Measurements from ENCODE around the gene TM4SF1.

Gene TM4SF1

GRCh38 chr3:149377408-149378364 lies at the start of gene TM4SF1:
TSS of gene TM4SF1 (minus strand) at chr3:149377649. CDS start at chr3:149377547, 102 bp downstream.
- DNase-seq (ENCODE audit: low read depth in 2 of 2): no peak

GRCh38 chr3:149426325-149426724 lies 48.9 kb upstream of the TM4SF1 start:
- DNase-seq (ENCODE audit: low read depth in 2 of 2): no peak

GRCh38 chr3:149424918-149425317 lies 47.5 kb upstream of the TM4SF1 start:
- DNase-seq (ENCODE audit: low read depth in 2 of 2): no peak

- DNase-seq (ENCODE audit: low read depth in 2 of 2): no peak
These were observed 44.3 kb upstream of the TM4SF1 start for GRCh38 chr3:149421764-149422163.

- no peak for DNase-seq (ENCODE audit: low read depth in 2 of 2)
These were observed 42.4 kb upstream of the TM4SF1 start for GRCh38 chr3:149419816-149420215.

- DNase-seq (ENCODE audit: low read depth in 2 of 2): no peak
These were observed 40.3 kb upstream of the TM4SF1 start for GRCh38 chr3:149417727-149418126.

- no peak for DNase-seq (ENCODE audit: low read depth in 2 of 2)
These were observed 39.7 kb upstream of the TM4SF1 start for GRCh38 chr3:149417174-149417573.

GRCh38 chr3:149415484-149415883 lies 38.0 kb upstream of the TM4SF1 start:
- DNase-seq (ENCODE audit: low read depth in 2 of 2): no peak

GRCh38 chr3:149414557-149415231 lies 37.2 kb upstream of the TM4SF1 start:
- no peak for DNase-seq (ENCODE audit: low read depth in 2 of 2)

GRCh38 chr3:149411583-149411982 lies 34.1 kb upstream of the TM4SF1 start:
- no peak for DNase-seq (ENCODE audit: low read depth in 2 of 2)

- DNase-seq (ENCODE audit: low read depth in 2 of 2): no peak
These were observed 31.9 kb upstream of the TM4SF1 start for GRCh38 chr3:149409351-149409750.

GRCh38 chr3:149407898-149408297 lies 30.4 kb upstream of the TM4SF1 start:
- no peak for DNase-seq (ENCODE audit: low read depth in 2 of 2)

GRCh38 chr3:149406244-149406752 lies 28.8 kb upstream of the TM4SF1 start:
- DNase-seq (ENCODE audit: low read depth in 2 of 2): no peak

GRCh38 chr3:149403443-149403842 lies 26.0 kb upstream of the TM4SF1 start:
- no peak for DNase-seq (ENCODE audit: low read depth in 2 of 2)

GRCh38 chr3:149402481-149402880 lies 25.0 kb upstream of the TM4SF1 start:
- DNase-seq (ENCODE audit: low read depth in 2 of 2): no peak

- DNase-seq (ENCODE audit: low read depth in 2 of 2): no peak
These were observed 24.5 kb upstream of the TM4SF1 start for GRCh38 chr3:149401926-149402310.

- DNase-seq (ENCODE audit: low read depth in 2 of 2): no peak
These were observed 23.9 kb upstream of the TM4SF1 start for GRCh38 chr3:149401212-149401925.

GRCh38 chr3:149400645-149401044 lies 23.2 kb upstream of the TM4SF1 start:
- DNase-seq (ENCODE audit: low read depth in 2 of 2): no peak

- no peak for DNase-seq (ENCODE audit: low read depth in 2 of 2)
These were observed 20.8 kb upstream of the TM4SF1 start for GRCh38 chr3:149398296-149398695.

GRCh38 chr3:149397528-149397927 lies 20.1 kb upstream of the TM4SF1 start:
- DNase-seq (ENCODE audit: low read depth in 2 of 2): no peak

- no peak for DNase-seq (ENCODE audit: low read depth in 2 of 2)
These were observed 19.0 kb upstream of the TM4SF1 start for GRCh38 chr3:149396476-149396875.

All from stimulated activated CD4-positive, alpha-beta T cell treated with anti-CD3 and anti-CD28 coated beads, Interleukin-1b, Interleukin-23, amount 100 ng/mL, for 4 hours (primary cell).